Fibroblast of peridontal ligament (primary cell): ENCODE measurements around the gene STIMATE.

Experiments used
- DNase-seq: peaks from one replicate; pipeline ENCODE4 v3.0.0-alpha.2; 2010; ENCODE audit errors: extremely low read depth

Gene STIMATE

GRCh38 chr3:52817860-52818259 is 79.5 kb downstream of the STIMATE start:
- DNase-seq, result no peak

DNA sequence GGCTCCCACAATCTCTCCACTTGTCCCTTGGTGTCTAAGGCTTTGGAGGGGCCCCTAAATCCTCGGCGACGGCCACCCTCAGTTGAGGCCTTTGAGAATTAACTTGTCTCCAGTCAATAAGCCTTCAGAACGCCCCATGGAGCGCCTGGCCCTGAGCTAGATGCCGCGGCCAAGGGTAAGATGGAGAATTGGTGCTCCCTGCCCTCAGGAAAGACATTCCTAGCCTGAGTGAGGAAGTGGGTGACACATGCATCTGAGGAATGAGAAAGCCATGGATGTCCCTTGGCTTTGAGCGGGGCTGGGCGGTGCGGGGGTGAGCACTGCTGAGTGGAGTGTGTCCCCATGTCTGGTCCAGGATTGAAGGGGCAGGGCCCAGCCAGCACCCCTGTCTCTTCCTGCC is 80.1 kb downstream of the STIMATE start:
- no peak for DNase-seq

- no peak for DNase-seq
These were observed 80.7 kb downstream of the STIMATE start for GRCh38 chr3:52816654-52817053.

- DNase-seq, result no peak
These were observed 81.1 kb downstream of the STIMATE start for GRCh38 chr3:52816199-52816598.

- DNase-seq, result no peak
These were observed 83.5 kb downstream of the STIMATE start for GRCh38 chr3:52813810-52814209.

GRCh38 chr3:52811452-52812011 is 85.8 kb downstream of the STIMATE start:
- no peak for DNase-seq

- no peak for DNase-seq
These were observed 86.4 kb downstream of the STIMATE start for GRCh38 chr3:52810923-52811322.

DNA sequence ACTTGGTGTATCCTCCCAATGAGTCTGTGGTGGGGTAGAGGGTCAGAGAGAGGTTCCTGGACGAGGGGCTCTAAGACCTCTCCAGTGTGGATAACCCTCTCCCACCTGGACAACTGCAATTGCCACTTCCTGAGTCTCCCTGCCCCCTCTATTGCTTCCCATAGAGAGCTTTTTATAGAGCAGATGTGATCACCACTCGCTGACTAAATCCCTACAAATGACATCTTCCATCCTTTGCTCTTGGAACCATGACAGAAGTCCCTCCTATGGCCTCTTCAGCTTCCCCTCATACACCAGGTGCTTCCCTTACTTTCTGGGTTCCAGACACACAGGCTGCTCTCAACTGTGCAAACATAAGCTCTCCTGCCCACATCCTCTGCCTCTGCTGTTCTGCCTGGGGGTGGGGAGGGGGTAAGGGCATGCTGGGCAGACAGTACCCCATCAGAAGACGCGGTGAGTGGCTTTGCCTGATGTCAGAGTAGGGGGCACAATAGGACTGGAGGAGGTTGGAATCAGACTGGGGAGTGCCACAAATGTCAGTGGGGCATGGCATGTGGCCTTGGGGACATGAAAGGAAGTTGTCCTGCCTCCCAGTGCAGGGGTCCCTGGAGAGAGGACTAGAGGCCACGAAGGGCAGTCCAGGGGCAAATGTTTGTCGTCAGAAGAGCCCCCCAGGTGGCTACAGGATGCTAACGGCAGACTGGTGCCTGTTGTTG is 87.5 kb downstream of the STIMATE start:
- DNase-seq, result no peak

GRCh38 chr3:52809149-52809548 is 88.2 kb downstream of the STIMATE start:
- DNase-seq, result no peak

GRCh38 chr3:52805270-52806039 is 91.9 kb downstream of the STIMATE start:
- no peak for DNase-seq

DNA sequence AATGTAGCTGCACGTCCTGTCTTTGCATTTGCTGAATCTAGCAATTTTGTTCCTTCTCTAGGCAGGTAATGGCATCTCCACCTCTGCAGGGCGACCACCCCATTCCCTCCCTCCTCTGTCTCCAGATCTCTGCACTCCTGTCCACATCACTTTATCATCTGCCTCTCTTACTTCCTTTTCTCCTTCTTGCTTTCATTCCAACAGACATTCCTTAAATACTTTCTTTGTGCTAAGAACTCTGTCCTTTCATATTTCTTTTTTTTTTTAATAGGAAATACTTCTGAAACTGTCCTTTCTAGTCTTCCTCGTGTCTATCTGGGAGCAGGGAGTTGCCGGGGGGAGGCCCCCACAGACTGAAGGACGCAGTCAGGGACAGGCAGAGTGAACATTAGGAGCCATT is 95.5 kb downstream of the STIMATE start:
- DNase-seq, result peak; percentile 1

DNA sequence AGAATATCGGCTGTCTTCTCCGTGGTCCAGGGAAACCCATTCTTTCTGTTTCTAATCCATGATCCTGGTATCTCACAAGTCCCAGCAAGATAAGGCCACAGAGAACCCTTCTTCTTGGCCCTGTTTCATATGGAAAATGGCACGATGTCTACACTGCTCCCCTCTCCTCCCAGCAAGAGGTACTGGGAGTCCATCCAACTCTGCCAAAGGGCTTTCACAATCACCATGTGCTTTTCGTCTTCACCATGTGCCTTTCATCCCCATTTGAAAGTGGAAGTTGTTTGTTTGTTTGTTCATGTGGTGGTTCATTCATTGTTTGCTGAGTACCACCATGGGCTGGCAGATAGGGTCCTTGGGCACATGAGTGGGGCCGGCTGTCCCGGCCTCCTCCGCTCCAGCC is 97.3 kb downstream of the STIMATE start:
- DNase-seq, result peak; percentile 11

GRCh38 chr3:52798978-52799476 is 98.3 kb downstream of the STIMATE start:
- DNase-seq, result no peak

DNA sequence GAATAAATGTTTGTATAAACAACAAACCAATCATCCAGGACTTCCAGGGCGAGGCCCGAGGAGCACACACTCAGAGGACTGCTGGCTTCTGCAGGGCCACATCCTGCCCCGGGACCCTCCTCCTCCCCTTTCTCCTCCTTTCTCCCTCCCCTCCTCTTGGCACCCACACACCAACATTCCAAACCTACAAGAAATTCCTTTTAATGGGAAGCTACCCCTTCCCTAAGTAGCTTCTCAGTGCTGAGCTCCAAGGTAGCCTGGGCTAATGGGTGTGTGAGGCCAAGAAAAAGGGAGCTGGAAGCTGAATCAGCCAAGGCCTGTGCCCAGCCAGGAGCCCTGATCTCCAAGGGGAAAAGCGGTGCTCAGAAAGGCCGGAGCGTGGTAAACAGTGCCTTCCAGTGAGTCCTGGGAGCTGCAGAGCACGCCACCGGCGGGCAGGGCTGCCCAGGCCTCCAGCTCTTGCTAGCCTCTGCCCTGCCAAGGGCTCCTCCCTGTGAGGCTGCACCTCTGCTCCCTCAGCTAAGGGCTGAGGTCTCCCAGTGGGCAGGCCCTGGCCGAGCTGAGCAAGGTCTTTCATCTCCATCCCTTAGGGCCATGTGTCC is 98.9 kb downstream of the STIMATE start:
- no peak for DNase-seq

DNA sequence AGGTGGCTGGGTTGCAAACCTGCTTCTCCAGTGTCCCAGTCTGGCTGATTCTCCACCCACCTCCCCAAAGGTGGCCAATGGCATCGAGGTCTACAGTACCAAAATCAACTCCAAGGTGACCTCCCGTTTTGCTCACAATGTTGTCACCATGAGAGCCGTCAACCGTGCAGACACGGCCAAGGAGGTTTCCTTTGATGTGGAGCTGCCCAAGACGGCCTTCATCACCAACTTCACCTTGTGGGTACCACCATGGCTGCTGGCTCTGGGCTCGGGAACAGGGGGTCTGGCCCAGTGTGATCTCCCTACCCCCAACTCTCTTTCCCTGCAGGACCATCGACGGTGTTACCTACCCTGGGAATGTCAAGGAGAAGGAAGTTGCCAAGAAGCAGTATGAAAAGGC is 100.9 kb downstream of the STIMATE start:
- DNase-seq, result no peak

DNA sequence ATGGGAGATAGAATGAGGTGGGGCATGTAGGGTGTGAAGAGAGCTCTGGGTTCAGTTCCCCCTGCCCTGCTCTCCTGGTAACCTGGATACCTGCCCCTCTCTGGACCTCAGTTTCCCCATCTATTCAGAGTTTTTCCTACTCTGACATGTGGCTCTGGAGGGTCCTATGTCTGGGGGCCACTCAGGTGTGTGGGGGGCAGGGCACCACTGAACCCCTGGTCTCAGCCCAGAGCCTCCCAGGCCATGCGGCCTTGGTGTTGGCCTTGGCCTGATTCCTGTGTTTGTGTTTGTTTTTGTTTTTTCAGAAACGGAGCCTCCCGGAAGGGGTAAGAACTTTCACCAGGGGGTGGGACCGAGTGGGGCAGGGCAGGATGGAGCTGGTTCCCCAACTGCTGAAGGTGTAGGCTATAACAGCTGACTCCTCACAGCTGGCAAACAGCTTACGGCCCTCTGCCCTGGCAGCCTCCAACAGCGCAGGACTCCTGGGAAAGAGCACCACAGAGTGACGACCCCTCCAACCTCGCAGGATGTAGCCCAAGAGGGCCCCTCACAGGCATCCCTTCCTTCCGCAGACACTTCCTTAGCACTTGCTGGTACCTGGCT is 101.9 kb downstream of the STIMATE start:
- DNase-seq, result no peak

DNA sequence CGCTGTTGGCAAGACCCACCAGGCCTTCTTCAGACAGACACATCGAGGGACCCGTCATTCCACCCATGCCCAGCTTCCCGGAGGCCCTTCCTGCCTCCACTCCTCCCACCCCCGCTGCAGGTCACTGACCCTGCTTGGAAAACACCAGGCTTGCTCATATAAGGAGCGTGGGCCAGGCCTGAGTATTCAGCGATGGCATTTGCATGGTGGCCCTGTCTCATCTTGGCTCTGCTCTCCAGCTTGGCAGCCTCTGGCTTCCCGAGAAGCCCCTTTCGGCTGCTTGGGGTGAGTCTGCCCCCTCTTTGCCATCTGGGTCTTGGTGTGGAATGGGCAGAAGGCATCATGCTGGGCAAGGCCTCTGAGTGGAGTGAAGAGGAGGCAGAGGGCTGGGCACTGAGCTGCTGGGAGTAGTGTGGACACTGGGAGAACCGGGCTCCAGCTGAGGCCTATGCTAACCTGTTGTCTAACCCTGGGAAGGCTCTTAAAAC is 102.7 kb downstream of the STIMATE start, which contains the start of gene ITIH3:
Gene ITIH3, plus strand, starts transcription at position 185 of the 488 bp plus-strand sequence. Its CDS starts 8 bp downstream, at position 193.
- no peak for DNase-seq

DNA sequence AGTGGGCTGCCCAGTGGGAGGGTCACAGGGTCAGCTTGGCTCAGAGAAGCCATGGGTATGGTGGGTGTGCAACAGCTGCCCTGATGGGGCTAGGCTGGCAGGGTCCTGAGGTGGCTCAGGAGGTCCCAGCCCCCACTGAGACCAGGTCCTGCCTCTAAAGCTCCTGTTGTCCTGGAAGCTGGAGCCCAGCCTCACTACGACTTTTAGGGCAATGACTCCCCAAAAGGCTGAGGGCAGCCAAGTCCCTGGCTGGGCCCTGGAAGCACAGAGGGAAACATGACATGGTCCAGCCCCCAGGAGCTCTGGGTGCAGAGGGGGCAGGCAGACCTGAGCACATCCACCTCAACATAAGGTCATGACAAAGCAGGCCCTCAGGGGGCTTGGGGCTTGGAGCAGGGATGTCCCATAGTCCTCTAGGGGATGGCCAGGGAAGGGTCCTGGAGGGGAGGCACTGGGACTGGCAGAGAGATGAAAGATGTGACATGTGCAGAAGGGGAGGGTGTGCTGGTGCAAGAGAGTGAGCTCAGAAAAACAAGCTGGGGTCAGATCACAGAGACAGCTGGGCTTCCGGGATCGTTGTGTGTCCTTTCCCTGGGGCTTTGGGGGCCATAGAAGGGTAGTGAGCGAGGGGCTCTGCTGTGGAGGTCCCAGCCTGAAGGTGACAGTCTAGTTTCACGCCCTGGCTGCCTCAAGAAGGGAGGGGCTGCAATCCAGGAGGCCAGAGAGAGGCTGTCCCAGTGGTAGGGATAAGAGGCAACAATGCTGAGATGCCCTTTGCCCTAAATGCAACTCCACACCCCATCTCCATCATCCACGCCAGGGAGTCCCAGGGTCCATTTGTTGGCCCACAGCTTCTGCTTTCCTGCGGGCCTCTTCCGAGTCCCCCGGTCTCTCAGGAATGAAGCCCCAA is 103.4 kb downstream of the STIMATE start:
- no peak for DNase-seq

GRCh38 chr3:52792961-52793695 is 104.2 kb downstream of the STIMATE start:
- DNase-seq, result peak; percentile 20

- DNase-seq, result no peak
These were observed 104.9 kb downstream of the STIMATE start for GRCh38 chr3:52792413-52792812.
